ENCODE measurements around the gene PNPO.
"Not testable (repeated sequence)": the region's sequence is repeated elsewhere in the genome, so short reads cannot be mapped to it uniquely, and the experiment has no call there.

The PNPO gene

DNA sequence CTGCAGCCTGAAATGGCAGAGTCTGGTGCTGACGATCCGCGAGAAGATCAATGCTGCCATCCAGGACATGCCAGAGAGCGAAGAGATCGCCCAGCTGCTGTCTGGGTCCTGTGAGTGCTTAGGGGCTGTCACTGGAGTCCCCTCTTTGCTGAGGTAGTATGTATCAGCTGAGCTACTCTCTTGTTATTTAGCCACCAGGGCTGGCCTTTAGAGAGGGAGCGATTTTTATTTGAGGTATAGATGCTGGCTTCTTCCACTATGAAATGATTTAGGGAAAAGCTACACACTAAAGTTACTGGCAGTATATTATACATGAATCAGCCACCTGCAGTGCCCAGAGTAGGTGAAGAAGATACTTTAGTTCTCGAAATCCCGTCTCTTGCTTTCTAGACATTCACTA lies 32.2 kb downstream of the PNPO start:
- no peak for DNase-seq (ENCODE audit: low read depth in 1 of 2, low spot score in 1 of 2)

DNA sequence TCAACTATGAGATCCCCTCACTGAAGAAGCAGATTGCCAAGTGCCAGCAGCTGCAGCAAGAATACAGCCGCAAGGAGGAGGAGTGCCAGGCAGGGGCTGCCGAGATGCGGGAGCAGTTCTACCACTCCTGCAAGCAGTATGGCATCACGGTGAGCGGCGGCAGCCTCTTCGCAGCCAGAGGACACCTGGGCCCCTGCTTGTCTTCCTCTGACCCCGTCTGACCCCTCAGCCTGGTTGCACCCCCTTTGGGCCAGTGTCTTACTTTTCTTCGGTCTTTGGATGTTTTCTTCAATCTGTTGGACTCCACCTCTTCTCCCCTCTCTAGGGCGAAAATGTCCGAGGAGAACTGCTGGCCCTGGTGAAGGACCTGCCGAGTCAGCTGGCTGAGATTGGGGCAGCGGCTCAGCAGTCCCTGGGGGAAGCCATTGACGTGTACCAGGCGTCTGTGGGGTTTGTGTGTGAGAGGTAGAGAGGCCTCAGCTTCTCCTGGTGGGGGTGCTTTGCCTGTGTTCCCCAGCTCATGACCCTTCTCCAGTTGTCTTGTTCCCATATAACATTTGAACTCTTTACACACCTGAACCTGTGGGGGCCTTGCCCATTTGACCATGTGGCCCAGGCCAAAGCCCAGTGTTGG lies 33.9 kb downstream of the PNPO start:
- no peak for DNase-seq (ENCODE audit: low read depth in 1 of 2, low spot score in 1 of 2)

- no peak for DNase-seq (ENCODE audit: low read depth in 1 of 2, low spot score in 1 of 2)
These were observed 34.4 kb downstream of the PNPO start for GRCh38 chr17:47975823-47976205.

DNA sequence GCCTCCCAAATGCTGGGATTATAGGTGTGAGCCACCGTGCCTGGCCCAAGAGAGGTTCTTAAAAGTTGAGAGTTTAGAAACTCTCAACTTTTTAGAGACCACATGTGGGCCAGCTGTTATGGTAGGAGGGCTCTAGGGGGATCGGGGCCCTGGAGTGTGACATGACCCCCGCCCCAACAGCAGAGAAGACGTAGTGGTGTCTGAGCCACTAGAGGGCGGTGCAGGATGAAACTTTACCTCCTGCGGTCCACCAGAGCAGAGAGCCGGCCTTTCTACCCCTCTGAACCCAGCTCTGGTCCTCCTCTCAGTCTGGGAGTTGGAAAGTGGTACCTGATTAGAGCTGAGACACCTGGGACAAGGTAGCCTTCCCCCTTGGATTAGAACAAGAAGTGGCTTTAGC lies 37.0 kb downstream of the PNPO start:
- DNase-seq (ENCODE audit: low read depth in 1 of 2, low spot score in 1 of 2): peak in 1 of 2 donors; percentile 14

DNA sequence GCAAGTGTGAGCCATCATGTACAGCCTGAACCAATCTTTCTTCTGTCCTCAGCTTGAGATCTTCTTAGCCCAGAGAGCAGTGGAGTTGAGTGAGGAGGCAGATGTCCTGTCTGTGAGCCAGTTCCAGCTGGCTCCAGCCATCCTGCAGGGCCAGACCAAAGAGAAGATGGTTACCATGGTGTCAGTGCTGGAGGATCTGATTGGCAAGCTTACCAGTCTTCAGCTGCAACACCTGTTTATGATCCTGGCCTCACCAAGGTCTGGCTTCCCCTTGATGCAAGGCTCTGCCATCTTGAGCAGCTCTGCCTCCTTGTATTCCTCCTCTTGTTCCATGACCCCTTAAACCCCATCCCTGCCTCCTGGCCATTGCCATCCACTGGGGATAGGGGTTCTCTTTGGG lies 39.2 kb downstream of the PNPO start:
- DNase-seq (ENCODE audit: low read depth in 1 of 2, low spot score in 1 of 2): no peak

- DNase-seq (ENCODE audit: low read depth in 1 of 2, low spot score in 1 of 2): no peak
These were observed 40.1 kb downstream of the PNPO start for GRCh38 chr17:47981462-47981861.

GRCh38 chr17:47982091-47982617 lies 40.8 kb downstream of the PNPO start:
- no peak for DNase-seq (ENCODE audit: low read depth in 1 of 2, low spot score in 1 of 2)

- no peak for DNase-seq (ENCODE audit: low read depth in 1 of 2, low spot score in 1 of 2)
These were observed 41.4 kb downstream of the PNPO start for GRCh38 chr17:47982645-47983390.

DNA sequence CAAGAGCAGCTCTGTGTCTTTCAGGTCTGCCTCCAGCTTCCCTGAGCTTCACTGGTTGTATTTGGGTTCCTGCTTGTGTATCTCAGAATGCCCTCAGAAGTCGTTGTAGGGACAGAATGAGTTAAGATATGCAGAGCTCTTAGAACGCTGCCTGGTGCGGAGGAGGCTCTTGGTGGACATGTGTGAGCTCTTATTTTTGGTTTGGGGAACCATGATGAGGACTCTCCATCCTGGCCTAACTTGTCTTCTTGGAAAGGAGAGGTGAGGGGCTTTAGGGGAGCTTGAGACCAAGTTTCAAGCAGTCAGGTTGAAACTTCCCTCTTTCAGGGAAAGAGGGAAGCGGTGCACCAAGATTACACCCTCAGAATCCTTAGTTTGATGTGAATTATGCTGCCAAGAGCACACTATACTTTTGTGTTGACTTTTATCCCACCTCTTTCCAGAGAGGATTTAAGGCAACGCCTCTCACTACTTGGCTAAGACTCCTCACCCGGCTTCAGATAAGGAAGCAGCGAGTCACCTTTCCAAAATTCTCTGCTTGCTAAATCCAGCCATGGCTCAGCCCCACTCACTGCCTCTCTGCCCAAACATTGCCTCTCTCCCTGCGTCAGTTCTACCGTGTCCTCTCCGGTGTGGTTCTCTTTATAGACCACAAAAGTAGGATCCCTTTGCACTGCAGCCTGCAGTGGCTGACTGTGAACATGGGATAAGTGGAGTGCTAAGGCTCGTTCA lies 42.3 kb downstream of the PNPO start:
- no peak for DNase-seq (ENCODE audit: low read depth in 1 of 2, low spot score in 1 of 2)

DNA sequence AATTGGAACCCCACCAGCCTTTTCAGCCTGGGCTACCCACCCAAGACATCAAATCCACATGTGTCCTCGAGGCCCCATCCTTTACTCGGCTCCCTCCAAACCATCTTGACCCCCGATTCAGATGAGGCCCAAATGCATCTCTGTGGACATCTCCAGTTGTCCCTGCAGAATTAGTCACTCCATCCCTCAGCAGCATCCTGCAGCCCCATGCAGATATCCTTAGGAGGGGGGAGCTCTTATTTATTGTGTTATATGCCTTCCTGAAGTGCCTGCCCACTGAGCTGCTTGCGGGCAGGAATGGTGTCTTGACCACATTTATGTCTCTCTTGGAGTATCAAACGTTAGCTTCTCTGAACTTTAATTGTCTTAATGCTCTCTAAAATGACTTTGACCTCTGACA lies 45.1 kb downstream of the PNPO start:
- no peak for DNase-seq (ENCODE audit: low read depth in 1 of 2, low spot score in 1 of 2)

- no peak for DNase-seq (ENCODE audit: low read depth in 1 of 2, low spot score in 1 of 2)
These were observed 46.0 kb downstream of the PNPO start for GRCh38 chr17:47987240-47987835.

- not testable (repeated sequence) for DNase-seq (ENCODE audit: low read depth in 1 of 2, low spot score in 1 of 2)
These were observed 47.1 kb downstream of the PNPO start for GRCh38 chr17:47988445-47988844.

DNA sequence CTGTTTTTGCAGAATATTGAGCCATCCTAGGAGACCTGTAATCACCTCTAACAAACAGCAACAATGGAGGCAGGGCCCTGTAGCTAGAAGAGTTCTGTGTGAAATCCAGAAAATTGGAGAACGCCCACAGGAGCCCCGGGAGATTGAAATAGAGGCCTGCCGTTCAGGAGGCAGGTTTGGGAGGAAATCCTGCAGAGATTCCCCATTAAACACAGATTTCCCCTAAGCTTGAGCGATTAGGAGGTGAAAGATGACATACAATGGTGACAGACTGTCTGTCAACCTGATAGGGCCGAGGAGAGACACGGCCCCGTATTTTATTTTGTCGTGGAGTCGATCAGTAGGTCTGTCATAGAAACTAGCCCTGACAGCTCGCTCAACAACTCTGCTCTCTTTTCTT lies 47.8 kb downstream of the PNPO start:
- no peak for DNase-seq (ENCODE audit: low read depth in 1 of 2, low spot score in 1 of 2)

- no peak for DNase-seq (ENCODE audit: low read depth in 1 of 2, low spot score in 1 of 2)
These were observed 48.3 kb downstream of the PNPO start for GRCh38 chr17:47989700-47990099.

GRCh38 chr17:47990962-47991731 lies 49.8 kb downstream of the PNPO start:
- no peak for DNase-seq (ENCODE audit: low read depth in 1 of 2, low spot score in 1 of 2)

GRCh38 chr17:47992216-47992615 lies 50.8 kb downstream of the PNPO start:
- DNase-seq (ENCODE audit: low read depth in 1 of 2, low spot score in 1 of 2): no peak

GRCh38 chr17:47993031-47993564 lies 51.7 kb downstream of the PNPO start:
- DNase-seq (ENCODE audit: low read depth in 1 of 2, low spot score in 1 of 2): no peak

- no peak for DNase-seq (ENCODE audit: low read depth in 1 of 2, low spot score in 1 of 2)
These were observed 52.6 kb downstream of the PNPO start for GRCh38 chr17:47993964-47994363.

GRCh38 chr17:47994724-47995123 lies 53.4 kb downstream of the PNPO start:
- DNase-seq (ENCODE audit: low read depth in 1 of 2, low spot score in 1 of 2): no peak

GRCh38 chr17:47995241-47995935 lies 54.0 kb downstream of the PNPO start:
- DNase-seq (ENCODE audit: low read depth in 1 of 2, low spot score in 1 of 2): no peak

All from activated T-helper 1 cell treated with anti-CD3 and anti-CD28 coated beads, Interleukin-2, amount 50 U/mL, for 16 hours (primary cell).